GM19023 (cell line): Measurements from ENCODE around the gene CERT1.
A peak's percentile ranks its signal among the peaks of the same experiment; 100 is the strongest.

Experiments used
- ATAC-seq: cut with Tn5 transposase; IDR thresholded peaks from one replicate; pipeline ENCODE4 v1.9.1; 2021; ENCODE audit warnings: mild to moderate bottlenecking, moderate library complexity; ENCODE audit not compliant: unreplicated experiment

CERT1 gene

GRCh38 chr5:75412111-75412990 lies 99.1 kb downstream of the CERT1 start:
- no peak for ATAC-seq

GRCh38 chr5:75405296-75405695 lies 106.1 kb downstream of the CERT1 start:
- no peak for ATAC-seq

GRCh38 chr5:75395277-75395676 lies 116.2 kb downstream of the CERT1 start:
- no peak for ATAC-seq

GRCh38 chr5:75389430-75389829 lies 122.0 kb downstream of the CERT1 start:
- no peak for ATAC-seq

GRCh38 chr5:75387806-75388205 lies 123.6 kb downstream of the CERT1 start:
- no peak for ATAC-seq

GRCh38 chr5:75384218-75384617 lies 127.2 kb downstream of the CERT1 start:
- no peak for ATAC-seq

GRCh38 chr5:75381456-75381855 lies 130.0 kb downstream of the CERT1 start:
- no peak for ATAC-seq

GRCh38 chr5:75380099-75380498 lies 131.3 kb downstream of the CERT1 start:
- no peak for ATAC-seq

GRCh38 chr5:75375414-75375813 lies 136.0 kb downstream of the CERT1 start:
- no peak for ATAC-seq

GRCh38 chr5:75374394-75374814 lies 137.0 kb downstream of the CERT1 start:
- no peak for ATAC-seq

- no peak for ATAC-seq
Observed at GRCh38 chr5:75373862-75374261, 137.6 kb downstream of the CERT1 start.

- no peak for ATAC-seq
Observed at GRCh38 chr5:75368391-75368790, 143.0 kb downstream of the CERT1 start.

GRCh38 chr5:75367401-75367800 lies 144.0 kb downstream of the CERT1 start:
- ATAC-seq = no peak

- ATAC-seq = peak; percentile 77
Observed at GRCh38 chr5:75366787-75367186, 144.6 kb downstream of the CERT1 start.

- no peak for ATAC-seq
Observed at GRCh38 chr5:75365740-75366139, 145.7 kb downstream of the CERT1 start.

- no peak for ATAC-seq
Observed at GRCh38 chr5:75364571-75365280, 146.7 kb downstream of the CERT1 start.

GRCh38 chr5:75363726-75364495 lies 147.5 kb downstream of the CERT1 start:
- ATAC-seq = no peak

- ATAC-seq = no peak
Observed at GRCh38 chr5:75363111-75363510, 148.3 kb downstream of the CERT1 start.

GRCh38 chr5:75362474-75362975 lies 148.9 kb downstream of the CERT1 start:
- no peak for ATAC-seq

GRCh38 chr5:75361310-75361709 lies 150.1 kb downstream of the CERT1 start:
- no peak for ATAC-seq

GRCh38 chr5:75358117-75358516 lies 153.3 kb downstream of the CERT1 start:
- no peak for ATAC-seq
